ENCODE results near the gene CCDC197.

DNA sequence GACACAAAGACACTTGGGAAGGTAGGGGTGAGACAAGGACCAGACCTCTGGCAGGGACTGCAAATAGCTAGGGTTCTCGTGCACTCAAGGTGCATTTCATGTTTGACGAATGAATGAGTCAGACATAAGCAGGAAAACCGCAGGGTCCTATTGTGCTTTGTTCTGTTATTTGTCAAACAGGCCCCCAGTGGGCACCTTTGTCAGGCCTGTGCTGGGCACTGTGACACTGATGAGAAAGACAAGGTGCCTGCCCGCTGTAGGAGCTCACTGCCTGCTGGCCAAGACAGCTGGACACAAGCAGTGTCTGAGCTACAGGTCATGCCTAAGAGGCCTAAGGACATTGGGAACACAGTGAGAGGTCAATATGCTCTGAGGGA, 31.3 kb downstream of the CCDC197 start:
- TF ChIP-seq, protein P1, sequence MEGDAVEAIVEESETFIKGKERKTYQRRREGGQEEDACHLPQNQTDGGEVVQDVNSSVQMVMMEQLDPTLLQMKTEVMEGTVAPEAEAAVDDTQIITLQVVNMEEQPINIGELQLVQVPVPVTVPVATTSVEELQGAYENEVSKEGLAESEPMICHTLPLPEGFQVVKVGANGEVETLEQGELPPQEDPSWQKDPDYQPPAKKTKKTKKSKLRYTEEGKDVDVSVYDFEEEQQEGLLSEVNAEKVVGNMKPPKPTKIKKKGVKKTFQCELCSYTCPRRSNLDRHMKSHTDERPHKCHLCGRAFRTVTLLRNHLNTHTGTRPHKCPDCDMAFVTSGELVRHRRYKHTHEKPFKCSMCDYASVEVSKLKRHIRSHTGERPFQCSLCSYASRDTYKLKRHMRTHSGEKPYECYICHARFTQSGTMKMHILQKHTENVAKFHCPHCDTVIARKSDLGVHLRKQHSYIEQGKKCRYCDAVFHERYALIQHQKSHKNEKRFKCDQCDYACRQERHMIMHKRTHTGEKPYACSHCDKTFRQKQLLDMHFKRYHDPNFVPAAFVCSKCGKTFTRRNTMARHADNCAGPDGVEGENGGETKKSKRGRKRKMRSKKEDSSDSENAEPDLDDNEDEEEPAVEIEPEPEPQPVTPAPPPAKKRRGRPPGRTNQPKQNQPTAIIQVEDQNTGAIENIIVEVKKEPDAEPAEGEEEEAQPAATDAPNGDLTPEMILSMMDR (conservative IDR thresholded peaks at IDR 0.05), result no peak
- TF ChIP-seq ZFX (IDR thresholded peaks at IDR 0.05), result no peak

Data from C4-2B (cell line).